ENCODE results near the gene MRPL4. TPM values are rescaled to one million over a fixed set of nuclear protein-coding genes. Genes with fewer than 3 reads are reported as not detected.
A peak's percentile ranks its signal among the peaks of the same experiment; 100 is the strongest.

The MRPL4 gene
- total and polyA plus RNA-seq, 2 of the 13 experiments (the other 11 are each of a cell fraction or from before 2014, with no cell fraction given), result 40.6 to 42.5 TPM

- TF ChIP-seq ZNF318 (CRISPR knock-in tag; IDR thresholded peaks at IDR 0.05) (peak; percentile 57; the same call in 1 of the 2 replicates), GRHL1 (CRISPR knock-in tag; conservative IDR thresholded peaks at IDR 0.05) (no peak), MXI1 (IDR thresholded peaks at IDR 0.05; ENCODE audit: borderline replicate concordance, low read depth, low read length) (no peak), SSRP1 (CRISPR knock-in tag; IDR thresholded peaks at IDR 0.05) (no peak), RBM39 (IDR thresholded peaks at IDR 0.05; ENCODE audit: low read depth, low read length, poor library complexity, severe bottlenecking) (peak; percentile 49), PATZ1 (CRISPR knock-in tag; IDR thresholded peaks at IDR 0.05) (no peak), FOXP1 (IDR thresholded peaks at IDR 0.05) (no peak), FOXP1 (CRISPR knock-in tag; IDR thresholded peaks at IDR 0.05) (no peak), CHD2 (IDR thresholded peaks at IDR 0.05; ENCODE audit: low read depth, low read length) (no peak), ZNF510 (CRISPR knock-in tag; IDR thresholded peaks at IDR 0.05; ENCODE audit: low read depth) (no peak), ZFP82 (CRISPR knock-in tag; IDR thresholded peaks at IDR 0.05; ENCODE audit: borderline replicate concordance) (peak; percentile 78; the same call in 1 of the 2 replicates), ZNF749 (CRISPR knock-in tag; IDR thresholded peaks at IDR 0.05; ENCODE audit: borderline replicate concordance) (0 out of 2 replicates have a peak, but pooled peaks have one; percentile 53), BRCA1 (CRISPR knock-in tag; IDR thresholded peaks at IDR 0.05) (no peak), DNMT1 (CRISPR knock-in tag; IDR thresholded peaks at IDR 0.05) (no peak)
Observed at GRCh38 chr19:10286803-10287737, 35.1 kb downstream of the MRPL4 start, which contains the start of gene ICAM4 (continued).

Measured in HepG2 (cell line).